Measurements from ENCODE around the gene NCOA3. TPM values are rescaled to one million over a fixed set of nuclear protein-coding genes. Genes with fewer than 3 reads are reported as not detected.

Gene NCOA3
- total and polyA plus RNA-seq, 2 of the 8 experiments (the other 6 are each of a cell fraction or from before 2014, with no cell fraction given) = 7.9 to 24.7 TPM

DNA sequence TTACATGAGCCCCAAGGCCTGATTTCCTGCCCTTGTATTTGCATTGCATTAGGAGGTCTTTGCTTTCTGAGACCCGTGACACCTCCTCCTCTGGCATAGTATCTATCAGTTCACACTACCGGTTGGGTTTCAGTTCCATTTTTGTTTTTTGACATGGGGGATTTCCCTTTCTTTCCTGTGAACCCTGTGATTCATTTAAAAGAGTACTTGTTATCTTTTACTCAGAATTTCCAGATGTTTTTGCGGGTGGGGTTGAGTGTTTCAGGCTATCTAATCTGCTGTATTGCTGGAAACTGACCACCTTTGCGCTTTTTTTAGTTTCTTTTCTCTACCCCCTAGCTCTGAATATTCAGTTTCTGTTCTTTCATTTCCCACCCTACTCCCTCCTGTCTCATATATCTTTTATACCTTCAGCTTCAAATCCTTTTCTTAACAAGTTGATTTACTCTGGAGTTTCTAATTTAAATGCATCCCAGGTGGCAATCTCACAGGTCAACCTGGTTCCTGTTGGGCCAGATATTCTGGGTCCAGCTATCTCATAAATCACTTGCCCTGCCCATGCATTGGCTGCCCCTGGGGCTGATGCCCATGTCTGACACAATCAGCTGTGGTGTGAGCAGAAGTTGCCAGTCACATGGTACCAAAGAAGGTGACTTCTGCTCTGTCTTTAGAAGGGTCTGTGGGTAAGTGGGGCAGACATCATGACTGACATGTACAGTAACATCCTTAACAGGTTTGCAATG, 14.3 kb upstream of the NCOA3 start:
- Histone ChIP-seq H3K56ac (replicated peaks; ENCODE audit: insufficient read length, low read depth, low read length) (no peak overlapping the region), H2AK5ac (ENCODE audit: low read depth, low read length) (no peak overlapping the region), H3K23ac (ENCODE audit: insufficient read length) (no peak overlapping the region), H4K91ac (replicated peaks; ENCODE audit: insufficient read length, low read length) (no peak overlapping the region), H2BK12ac (ENCODE audit: low read depth, low read length) (no peak overlapping the region), H3K4ac (replicated peaks; ENCODE audit: insufficient read length, low read depth, low read length) (no peak overlapping the region), H2BK5ac (ENCODE audit: low read depth, low read length) (no peak overlapping the region), H4K20me1 (replicated peaks in 1 of 2; ENCODE audit: control insufficient read depth in 1 of 2, insufficient read depth in 2 of 2, low read length in 2 of 2) (no peaks in the 10 kb centered on the region), H3K9me3 (ENCODE audit: insufficient read depth in 2 of 2, low read depth in 1 of 2, low read length in 1 of 2) (no peaks in the 10 kb centered on the region), H3K36me3 (ENCODE audit: control insufficient read depth in 2 of 4, insufficient read depth in 4 of 4, low read length in 3 of 4) (no peaks in the 10 kb centered on the region), H3K79me1 (ENCODE audit: low read depth, low read length) (no peaks in the 10 kb centered on the region), H2BK20ac (ENCODE audit: low read length) (no peak overlapping the region), H2AFZ (ENCODE audit: low read length) (peak overlapping the region; percentile 56; the same call in 1 of the 2 replicates), H2BK15ac (ENCODE audit: low read length) (no peak overlapping the region), H4K5ac (ENCODE audit: insufficient read length, low read depth, low read length) (no peak overlapping the region), H3K27me3 (replicated peaks in 1 of 4; ENCODE audit: control insufficient read depth in 3 of 4, extremely low read depth in 1 of 4, insufficient read depth in 3 of 4, low read length in 3 of 4) (no peaks in the 10 kb centered on the region), H3K4me3 (ENCODE audit: extremely low read depth in 1 of 4, insufficient read depth in 2 of 4, low read depth in 3 of 4, low read length in 4 of 4) (no peak overlapping the region), H3K79me2 (ENCODE audit: control insufficient read depth in 1 of 2, insufficient read depth in 2 of 2, low read length in 2 of 2) (no peaks in the 10 kb centered on the region), H3K14ac (ENCODE audit: insufficient read length) (no peak overlapping the region), H4K8ac (ENCODE audit: extremely low read depth, insufficient read depth, low read length) (no peak overlapping the region), H3K27ac (ENCODE audit: low read depth, low read length) (no peak overlapping the region), H2BK120ac (replicated peaks; ENCODE audit: low read depth, low read length) (no peak overlapping the region), H3K18ac (ENCODE audit: extremely low read depth, low read length) (no peak overlapping the region), H3K4me2 (ENCODE audit: insufficient read depth in 1 of 2, low read depth in 2 of 2, low read length in 2 of 2) (no peak overlapping the region), H3K4me1 (replicated peaks in 1 of 4; ENCODE audit: control insufficient read depth in 3 of 4, insufficient read depth in 4 of 4, low read length in 3 of 4) (peaks cover 0 to 2% (median 0%) of the 10 kb centered on the region in 4 experiments; a peak in 1 of 7 replicates), H3K23me2 (ENCODE audit: low read depth, low read length) (no peaks in the 10 kb centered on the region), H3K9ac (replicated peaks in 1 of 4; ENCODE audit: extremely low read depth in 1 of 4, low read depth in 3 of 4, low read length in 3 of 4) (no peak overlapping the region)
- ChIA-PET POLR2A (ENCODE audit: partially characterized antibody) (no interaction called here), CTCF (ENCODE audit: partially characterized antibody) (interaction anchor here (0.6 to 1.5 kb wide), 3 partner anchors 20 to 73 kb away, joined by 3 read pairs; no protein-coding TSS in a partner anchor)
- 85% methylated on average over 4 of the region's 4 CpGs; no CpG with 5 or more reads in 1 of the 2 experiments for WGBS, 2 experiments (ENCODE audit: extremely low coverage in 1 of 2, insufficient coverage in 1 of 2, insufficient read length in 1 of 2, insufficient replicate concordance in 2 of 2, low coverage in 1 of 2, low lambda C conversion rate in 2 of 2, missing lambda C conversion rate in 1 of 2)
- DNase-seq (ENCODE audit: low read depth in 1 of 2, low spot score in 2 of 2) (no peak), FAIRE-seq (no peak)
- no peak for TF ChIP-seq RXRA (IDR thresholded peaks at IDR 0.05; ENCODE audit: insufficient read depth, low read depth, low read length)
- no peak for TF ChIP-seq SIX5 (IDR thresholded peaks at IDR 0.05; ENCODE audit: low read depth, low read length)
- no peak for TF ChIP-seq CHD1 (IDR thresholded peaks at IDR 0.05; ENCODE audit: low read depth, low read length)
- TF ChIP-seq, protein P1, sequence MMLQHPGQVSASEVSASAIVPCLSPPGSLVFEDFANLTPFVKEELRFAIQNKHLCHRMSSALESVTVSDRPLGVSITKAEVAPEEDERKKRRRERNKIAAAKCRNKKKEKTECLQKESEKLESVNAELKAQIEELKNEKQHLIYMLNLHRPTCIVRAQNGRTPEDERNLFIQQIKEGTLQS (IDR thresholded peaks at IDR 0.05; ENCODE audit: insufficient read depth, low read depth, low read length) = no peak
